Cerebellar cortex (tissue), 1 donor: Measurements from ENCODE around the gene CFAP61.
"Not testable (repeated sequence)": the region's sequence is repeated elsewhere in the genome, so short reads cannot be mapped to it uniquely, and the experiment has no call there.

Experiments
- DNase-seq: peaks from one replicate; pipeline ENCODE4 v3.0.0-alpha.2; 2015; ENCODE audit warnings: low spot score

Gene CFAP61

GRCh38 chr20:20089939-20090338 lies 37.6 kb downstream of the CFAP61 start:
- no peak for DNase-seq

DNA sequence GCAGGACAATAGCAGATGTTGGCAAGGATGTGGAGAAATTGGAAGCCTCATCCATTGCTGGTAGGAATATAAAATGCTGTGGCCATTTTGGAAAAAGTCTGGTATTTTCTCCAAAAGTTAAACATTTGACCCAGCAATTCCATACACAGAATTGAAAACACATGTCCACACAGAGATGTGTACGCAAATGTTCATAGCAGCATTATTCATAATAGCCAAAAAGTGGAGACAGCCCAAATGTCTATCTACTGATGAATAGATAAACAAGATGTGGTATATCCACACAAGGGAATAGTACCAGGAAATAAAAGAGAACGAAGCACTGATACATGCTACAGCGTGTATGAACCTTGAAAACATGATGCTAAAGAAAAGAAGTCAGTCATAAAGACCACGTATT lies 40.5 kb downstream of the CFAP61 start:
- no peak for DNase-seq

GRCh38 chr20:20094410-20094809 lies 42.1 kb downstream of the CFAP61 start:
- no peak for DNase-seq

DNA sequence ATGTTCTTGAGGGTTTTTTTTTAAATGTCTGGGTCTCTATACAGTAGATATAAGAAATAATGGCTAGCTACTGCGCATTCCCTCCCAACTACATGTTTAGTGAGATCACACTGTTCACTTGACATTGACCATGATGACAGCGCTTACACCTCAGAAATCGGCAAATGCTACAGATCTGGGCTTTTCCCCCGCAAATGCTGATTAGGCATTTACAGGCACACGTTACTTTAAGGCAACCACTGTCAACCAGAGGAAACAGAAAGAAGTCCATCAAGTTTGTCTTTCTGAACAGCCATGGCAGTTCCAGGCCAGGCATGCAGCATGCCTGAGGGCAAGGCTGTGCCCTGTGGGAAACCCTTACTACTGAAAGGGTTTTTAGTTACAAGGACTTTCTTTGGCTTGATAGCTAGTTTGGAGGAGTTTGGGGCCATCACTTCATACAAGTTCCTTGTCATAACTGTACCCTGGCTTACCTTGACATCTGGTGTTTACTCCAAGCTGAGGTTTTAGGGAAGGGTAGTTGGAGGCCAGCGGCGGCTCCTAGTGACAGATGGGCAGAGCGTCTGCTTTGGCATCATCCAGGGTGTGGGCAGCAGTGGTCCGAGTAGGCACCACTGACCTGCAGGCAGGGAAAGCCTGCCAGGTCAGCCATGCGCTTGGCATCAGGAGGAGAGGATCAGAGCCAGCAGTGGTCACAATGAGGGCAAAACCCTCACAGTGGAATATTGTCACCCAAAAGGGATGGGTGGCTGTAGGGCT lies 43.0 kb downstream of the CFAP61 start:
- DNase-seq: peak; percentile 51

DNA sequence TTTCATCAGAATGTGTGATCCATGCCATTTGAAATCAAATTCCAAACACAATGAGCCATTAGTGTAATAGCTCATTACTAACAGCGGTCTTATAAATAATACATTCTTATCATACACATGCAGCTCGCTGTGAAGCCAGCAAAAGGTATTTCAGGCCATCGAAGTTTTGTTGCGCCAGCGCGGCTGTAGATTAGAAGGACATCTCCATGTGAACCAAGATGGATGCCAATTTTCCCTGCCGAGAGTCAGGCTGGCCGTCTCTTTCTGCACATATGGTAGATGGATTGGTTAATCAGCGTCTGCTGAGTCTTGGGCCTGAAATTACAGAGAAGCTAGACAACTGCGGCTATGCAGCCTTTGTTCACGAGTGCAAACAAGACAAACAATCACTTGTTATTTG lies 44.1 kb downstream of the CFAP61 start:
- peak; percentile 97 for DNase-seq

- DNase-seq: no peak
These were observed 48.5 kb downstream of the CFAP61 start for GRCh38 chr20:20100881-20101280.

- no peak for DNase-seq
These were observed 49.8 kb downstream of the CFAP61 start for GRCh38 chr20:20102163-20102562.

GRCh38 chr20:20102716-20103258 lies 50.5 kb downstream of the CFAP61 start:
- DNase-seq: no peak

DNA sequence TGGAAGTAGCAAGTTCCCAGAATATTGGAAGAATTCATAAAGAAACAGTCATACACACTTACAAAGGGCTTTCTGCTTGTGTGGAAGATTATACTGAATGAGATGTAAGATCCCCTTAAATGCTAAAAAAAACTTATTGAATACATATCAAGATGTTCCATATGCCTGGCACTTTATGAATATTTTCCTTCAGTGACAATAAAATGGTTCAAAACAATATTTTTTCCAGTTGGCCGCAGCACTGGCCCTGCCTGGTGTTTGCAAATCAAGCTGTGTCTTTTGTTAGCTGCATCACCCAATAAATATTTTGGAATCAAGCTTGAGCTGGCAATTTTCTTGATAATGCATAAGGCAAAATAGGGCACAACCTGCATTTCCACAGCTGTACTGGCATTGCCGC lies 51.2 kb downstream of the CFAP61 start:
- no peak for DNase-seq

GRCh38 chr20:20123187-20123586 lies 70.9 kb downstream of the CFAP61 start:
- not testable (repeated sequence) for DNase-seq

- peak; percentile 2 for DNase-seq
These were observed 78.1 kb downstream of the CFAP61 start for GRCh38 chr20:20130399-20130798.

- DNase-seq: no peak
These were observed 82.7 kb downstream of the CFAP61 start for GRCh38 chr20:20134941-20135575.

GRCh38 chr20:20136313-20136712 lies 84.0 kb downstream of the CFAP61 start:
- DNase-seq: no peak

DNA sequence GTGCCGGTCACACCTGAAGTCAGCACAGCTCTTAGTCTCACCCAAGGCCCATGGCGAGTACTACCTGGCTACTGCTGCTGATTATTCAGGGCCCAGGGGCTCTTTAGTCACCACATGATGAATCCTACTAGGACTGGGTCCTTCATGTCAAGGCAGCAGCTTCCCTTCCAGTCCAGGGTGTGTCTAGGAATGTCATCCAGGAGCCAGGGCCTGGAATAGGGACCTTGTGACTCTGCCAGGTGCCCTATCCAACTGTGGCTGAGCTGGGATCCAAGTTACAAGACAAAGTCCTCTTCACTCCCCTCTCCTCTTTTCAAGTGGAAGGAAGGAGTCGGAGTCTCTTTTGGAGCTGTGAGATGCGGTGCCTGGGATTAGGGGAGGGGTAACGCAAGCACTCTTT lies 85.5 kb downstream of the CFAP61 start:
- DNase-seq: no peak

GRCh38 chr20:20138301-20139064 lies 86.2 kb downstream of the CFAP61 start:
- DNase-seq: no peak

DNA sequence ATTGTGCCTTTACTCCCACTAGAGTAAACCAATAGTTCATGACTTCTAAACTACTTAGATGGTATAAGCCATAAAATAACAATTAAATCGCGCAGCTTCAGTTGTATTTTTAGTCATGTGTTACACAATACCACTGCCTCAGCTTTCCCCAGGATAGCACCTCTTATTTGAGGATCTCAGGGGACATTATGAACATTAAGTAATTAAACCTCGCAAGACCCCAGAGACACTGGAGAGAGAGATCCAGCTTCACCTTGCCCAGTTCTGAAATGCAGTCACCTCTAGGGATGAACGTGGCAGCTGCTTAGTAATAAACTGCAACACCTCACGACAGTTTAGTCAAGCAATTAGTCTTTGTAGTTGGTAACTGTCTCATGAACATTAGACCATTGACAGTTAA lies 87.1 kb downstream of the CFAP61 start:
- no peak for DNase-seq

- no peak for DNase-seq
These were observed 90.8 kb downstream of the CFAP61 start for GRCh38 chr20:20143165-20143564.

- no peak for DNase-seq
These were observed 91.3 kb downstream of the CFAP61 start for GRCh38 chr20:20143646-20144045.

GRCh38 chr20:20148779-20149178 lies 96.4 kb downstream of the CFAP61 start:
- DNase-seq: no peak

DNA sequence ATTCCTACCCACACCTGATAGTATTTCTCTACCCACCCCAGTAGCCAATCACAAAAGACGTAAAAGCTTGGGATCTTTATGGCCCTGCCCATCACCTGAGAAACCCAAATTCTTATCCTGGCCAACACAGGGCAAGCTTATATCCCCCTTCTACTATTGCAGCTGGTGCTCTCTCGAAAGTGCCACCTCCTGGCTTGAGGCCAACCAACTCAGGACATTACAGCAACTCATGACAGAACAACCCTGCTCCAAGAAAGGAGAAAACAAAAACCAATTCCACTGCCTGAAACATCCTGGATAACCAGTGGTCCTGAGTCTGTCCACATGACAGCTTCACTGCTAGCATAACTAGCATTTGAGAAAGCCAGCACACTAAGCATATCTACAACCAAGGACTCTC lies 97.9 kb downstream of the CFAP61 start:
- no peak for DNase-seq

- no peak for DNase-seq
These were observed 108.2 kb downstream of the CFAP61 start for GRCh38 chr20:20160520-20160919.

- DNase-seq: no peak
These were observed 109.3 kb downstream of the CFAP61 start for GRCh38 chr20:20161611-20162010.

- DNase-seq: no peak
These were observed 115.4 kb downstream of the CFAP61 start for GRCh38 chr20:20167698-20168097.
